Left forelimb (tissue), 1 donor: Measurements from ENCODE around the gene MMRN1.
"Not testable (repeated sequence)": the region's sequence is repeated elsewhere in the genome, so short reads cannot be mapped to it uniquely, and the experiment has no call there.

Source experiments
- DNase-seq: peaks from one replicate; pipeline ENCODE4 v3.0.0-alpha.2; 2018; ENCODE audit warnings: low spot score

The MMRN1 gene, protein sequence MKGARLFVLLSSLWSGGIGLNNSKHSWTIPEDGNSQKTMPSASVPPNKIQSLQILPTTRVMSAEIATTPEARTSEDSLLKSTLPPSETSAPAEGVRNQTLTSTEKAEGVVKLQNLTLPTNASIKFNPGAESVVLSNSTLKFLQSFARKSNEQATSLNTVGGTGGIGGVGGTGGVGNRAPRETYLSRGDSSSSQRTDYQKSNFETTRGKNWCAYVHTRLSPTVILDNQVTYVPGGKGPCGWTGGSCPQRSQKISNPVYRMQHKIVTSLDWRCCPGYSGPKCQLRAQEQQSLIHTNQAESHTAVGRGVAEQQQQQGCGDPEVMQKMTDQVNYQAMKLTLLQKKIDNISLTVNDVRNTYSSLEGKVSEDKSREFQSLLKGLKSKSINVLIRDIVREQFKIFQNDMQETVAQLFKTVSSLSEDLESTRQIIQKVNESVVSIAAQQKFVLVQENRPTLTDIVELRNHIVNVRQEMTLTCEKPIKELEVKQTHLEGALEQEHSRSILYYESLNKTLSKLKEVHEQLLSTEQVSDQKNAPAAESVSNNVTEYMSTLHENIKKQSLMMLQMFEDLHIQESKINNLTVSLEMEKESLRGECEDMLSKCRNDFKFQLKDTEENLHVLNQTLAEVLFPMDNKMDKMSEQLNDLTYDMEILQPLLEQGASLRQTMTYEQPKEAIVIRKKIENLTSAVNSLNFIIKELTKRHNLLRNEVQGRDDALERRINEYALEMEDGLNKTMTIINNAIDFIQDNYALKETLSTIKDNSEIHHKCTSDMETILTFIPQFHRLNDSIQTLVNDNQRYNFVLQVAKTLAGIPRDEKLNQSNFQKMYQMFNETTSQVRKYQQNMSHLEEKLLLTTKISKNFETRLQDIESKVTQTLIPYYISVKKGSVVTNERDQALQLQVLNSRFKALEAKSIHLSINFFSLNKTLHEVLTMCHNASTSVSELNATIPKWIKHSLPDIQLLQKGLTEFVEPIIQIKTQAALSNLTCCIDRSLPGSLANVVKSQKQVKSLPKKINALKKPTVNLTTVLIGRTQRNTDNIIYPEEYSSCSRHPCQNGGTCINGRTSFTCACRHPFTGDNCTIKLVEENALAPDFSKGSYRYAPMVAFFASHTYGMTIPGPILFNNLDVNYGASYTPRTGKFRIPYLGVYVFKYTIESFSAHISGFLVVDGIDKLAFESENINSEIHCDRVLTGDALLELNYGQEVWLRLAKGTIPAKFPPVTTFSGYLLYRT

GRCh38 chr4:89894649-89895550 lies at the start of gene MMRN1:
MMRN1 (plus strand) TSS chr4:89894854; CDS start chr4:89894972, 118 bp downstream.
- no peak for DNase-seq

GRCh38 chr4:89847571-89848325 lies 46.9 kb upstream of the MMRN1 start:
- DNase-seq: no peak

DNA sequence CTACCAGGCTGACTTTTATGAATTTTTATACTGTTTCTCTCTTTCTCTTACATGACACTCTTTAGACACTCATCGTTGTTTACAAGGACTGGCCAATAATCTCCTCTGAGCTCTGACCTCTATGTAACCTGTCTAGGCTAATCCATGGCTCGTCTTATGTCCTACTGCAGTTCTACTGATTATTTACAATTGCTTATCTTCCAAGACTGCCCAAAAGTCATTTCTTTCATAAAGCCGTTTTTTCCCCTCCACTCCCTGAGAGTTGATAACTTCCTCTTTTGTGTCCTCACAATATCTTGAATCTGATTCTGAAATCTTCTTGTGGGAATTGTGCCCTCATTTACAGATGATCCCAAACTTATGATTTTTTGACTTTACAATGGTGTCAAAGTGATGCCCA lies 39.4 kb upstream of the MMRN1 start:
- no peak for DNase-seq

DNA sequence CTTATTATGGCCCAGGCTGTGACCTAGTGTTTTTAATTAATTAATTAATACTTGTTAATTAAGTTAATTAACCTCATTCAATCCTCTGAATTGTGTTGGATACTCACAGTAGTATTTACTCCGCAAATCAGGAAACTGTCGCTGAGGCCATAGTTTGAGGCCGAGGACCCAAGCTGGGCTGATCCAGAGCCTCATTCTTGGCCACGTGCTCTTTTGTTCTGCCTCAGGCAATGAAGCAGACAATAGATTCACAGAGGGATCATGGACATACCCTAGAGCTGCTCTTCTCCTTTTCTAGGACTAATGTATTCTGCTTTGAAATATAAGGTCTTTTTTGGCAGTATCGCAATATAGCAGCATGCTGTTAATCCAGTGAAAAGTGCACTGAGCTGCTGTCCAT lies 33.7 kb upstream of the MMRN1 start:
- DNase-seq: no peak

DNA sequence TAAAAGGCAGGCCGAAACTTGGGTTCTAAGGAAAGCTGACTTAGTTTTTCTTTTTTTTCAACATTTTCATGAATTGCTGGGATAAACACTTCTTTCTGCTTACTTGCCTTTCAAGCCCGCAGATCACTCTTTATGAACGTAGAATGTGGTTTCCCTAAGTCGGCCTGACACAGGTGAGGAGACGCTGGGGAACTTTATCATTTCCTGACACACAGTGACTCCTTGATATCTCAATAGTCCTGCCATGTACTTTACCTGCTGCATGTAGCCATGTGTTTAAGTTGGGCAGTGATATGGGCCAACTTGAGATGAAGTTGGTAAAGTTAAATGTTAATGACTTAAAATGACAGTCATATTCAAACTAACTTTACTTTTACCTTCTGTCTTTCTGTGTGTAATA lies 31.1 kb upstream of the MMRN1 start:
- DNase-seq: no peak

GRCh38 chr4:89868276-89868675 lies 26.4 kb upstream of the MMRN1 start:
- no peak for DNase-seq

- DNase-seq: no peak
Measured at GRCh38 chr4:89868999-89869589, 25.6 kb upstream of the MMRN1 start.

GRCh38 chr4:89871211-89871610 lies 23.4 kb upstream of the MMRN1 start:
- no peak for DNase-seq

- DNase-seq: no peak
Measured at GRCh38 chr4:89876548-89876947, 18.1 kb upstream of the MMRN1 start.

- DNase-seq: no peak
Measured at GRCh38 chr4:89878611-89879010, 16.0 kb upstream of the MMRN1 start.

DNA sequence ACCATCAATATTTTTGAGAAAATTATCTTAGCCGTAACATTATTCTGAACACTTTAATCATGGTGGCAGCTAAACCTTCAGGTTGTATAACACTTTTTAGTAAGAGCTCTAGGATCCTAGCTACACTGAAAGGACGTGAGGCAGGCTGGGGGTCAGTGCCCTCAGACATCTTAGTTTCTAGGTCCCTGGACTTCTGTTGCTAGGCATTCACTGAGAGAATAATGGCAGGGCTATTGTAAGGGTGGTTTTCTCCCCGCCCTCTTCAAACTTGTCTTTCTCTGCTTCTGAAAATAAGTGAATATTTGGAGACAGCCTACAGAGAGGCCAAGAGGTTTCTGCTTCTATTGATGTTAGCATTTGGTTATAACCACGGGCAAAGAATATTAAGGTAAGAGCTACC lies 15.4 kb upstream of the MMRN1 start:
- DNase-seq: no peak

DNA sequence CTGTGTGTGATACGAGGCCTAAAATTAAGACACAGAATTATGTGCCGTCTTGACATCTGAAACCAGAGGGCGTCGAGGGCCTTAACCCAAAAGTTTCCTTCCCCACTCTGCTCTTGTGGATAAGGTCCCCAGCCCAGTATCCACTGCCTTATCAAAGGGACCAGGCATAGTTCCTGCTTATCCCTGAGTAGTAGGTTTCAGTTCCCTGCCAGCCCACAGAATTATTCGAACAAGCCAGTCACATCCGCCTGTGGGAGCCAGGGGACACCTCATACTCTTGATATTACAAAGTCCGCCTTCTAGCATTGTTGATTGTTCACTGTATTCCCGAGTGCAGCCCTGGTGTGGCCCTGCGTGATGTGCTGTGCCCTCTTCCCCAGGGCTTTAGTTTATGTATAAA lies 5.4 kb upstream of the MMRN1 start:
- no peak for DNase-seq

DNA sequence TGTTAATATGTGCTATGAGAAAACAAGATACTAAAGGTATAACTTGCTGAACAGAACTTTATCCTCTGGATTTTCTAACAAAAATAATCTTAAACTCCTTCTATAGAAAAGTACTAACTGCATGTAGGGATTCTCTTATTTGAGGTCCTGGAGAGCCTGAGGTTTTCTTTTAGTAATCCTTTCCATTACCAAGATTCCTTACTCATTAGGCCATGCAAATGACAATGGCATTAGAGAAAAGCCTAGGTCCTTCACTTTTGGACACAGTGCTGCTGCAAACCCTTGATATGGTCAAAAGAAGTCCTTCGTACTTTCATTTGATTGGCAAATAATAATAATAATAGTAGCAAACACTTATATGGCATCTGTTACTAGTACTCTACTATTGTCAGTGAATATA lies 3.2 kb downstream of the MMRN1 start:
- no peak for DNase-seq

DNA sequence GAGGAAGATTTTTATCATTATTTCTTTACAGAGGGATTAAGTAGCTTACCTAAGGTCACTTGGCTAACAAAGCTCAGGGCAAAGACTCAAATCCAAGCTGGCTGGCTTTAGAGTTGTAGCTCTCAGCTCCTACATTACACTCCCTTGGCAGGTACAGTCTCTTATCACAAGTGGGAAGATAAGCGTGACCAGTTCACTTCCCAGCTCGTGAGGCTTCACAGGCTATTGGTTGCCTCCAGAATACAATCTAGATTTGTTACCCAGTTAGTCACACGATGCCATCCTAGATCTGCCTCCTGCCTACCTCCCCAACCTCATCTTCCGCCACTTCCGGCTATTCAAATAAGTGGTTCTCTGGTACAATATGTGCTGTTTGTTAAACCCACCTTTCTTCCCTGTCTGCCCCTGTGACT lies 3.7 kb downstream of the MMRN1 start:
- no peak for DNase-seq

DNA sequence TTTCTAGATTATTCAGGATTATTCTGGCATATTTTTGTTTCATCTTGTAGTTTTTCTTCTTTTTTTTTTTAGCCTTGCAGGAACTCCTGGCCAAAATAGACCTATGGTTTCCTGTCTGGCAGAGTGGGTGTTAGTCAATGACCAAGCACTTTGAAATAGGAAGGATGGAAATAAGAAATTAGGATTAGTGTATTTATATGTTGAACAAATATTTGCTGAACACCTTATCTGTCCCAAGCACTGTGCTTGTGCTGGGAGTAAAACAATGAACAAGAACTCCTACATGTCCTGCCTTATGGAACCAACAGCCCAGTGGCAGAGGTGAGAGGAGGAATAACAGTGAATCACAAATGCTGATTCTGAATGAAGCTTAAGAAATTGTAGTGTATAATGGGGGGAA lies 4.5 kb downstream of the MMRN1 start:
- no peak for DNase-seq

DNA sequence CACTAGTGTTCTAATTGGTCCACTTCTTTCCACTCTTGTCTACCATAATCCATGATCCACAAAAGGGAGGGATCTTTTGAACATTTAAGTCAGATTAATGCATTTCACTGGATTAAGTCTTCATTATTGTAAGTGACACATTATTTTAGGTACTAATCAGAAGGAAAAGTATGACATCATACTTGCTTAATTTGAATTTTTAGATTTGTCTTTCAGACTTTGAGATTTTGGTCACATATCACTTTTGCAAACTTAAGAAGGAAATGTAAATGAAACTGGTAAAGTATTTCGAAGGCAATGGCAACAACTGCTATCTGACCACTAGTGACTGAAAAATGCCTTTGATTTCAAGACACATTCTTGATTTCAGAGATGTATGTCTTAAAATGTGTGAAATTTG lies 5.2 kb downstream of the MMRN1 start:
- DNase-seq: no peak

- DNase-seq: not testable (repeated sequence)
Measured at GRCh38 chr4:89901808-89902431, 7.3 kb downstream of the MMRN1 start.

- DNase-seq: no peak
Measured at GRCh38 chr4:89904524-89904923, 9.9 kb downstream of the MMRN1 start.

GRCh38 chr4:89906316-89906715 lies 11.7 kb downstream of the MMRN1 start:
- no peak for DNase-seq
